Stomach (tissue), 4 donors: ENCODE results near the gene SIRT3.

ENCODE experiments used
- CTCF ChIP-seq, 7 experiments: fragments of 450-650 bp in 4 of 7; fragments of 200-600 bp in 3 of 7; sonication (generic) in 3 of 7; IDR thresholded peaks; one replicate each; pipeline ENCODE4 v1.5.1; 2016 to 2019; ENCODE audit warnings: antibody characterized with exemption in 7 of 7, control low read depth in 2 of 7, mild to moderate bottlenecking in 1 of 7
- EP300 ChIP-seq: sonication (generic); formaldehyde crosslinking; IDR thresholded peaks from one replicate; pipeline ENCODE4 v1.6.1; 2017; ENCODE audit warnings: antibody characterized with exemption

GRCh38 chr11:208181-208916 is 27.8 kb downstream of the SIRT3 start:
- TF ChIP-seq EP300, result no peak
- no peak for TF ChIP-seq CTCF (IDR thresholded peaks at IDR 0.05)
